NCI-H2171 (cell line): ENCODE results near the gene BICRA.

Experiments
- DNase-seq: peaks from one replicate; lab custom pipeline; 2025; lab: John Stamatoyannopoulos, UW

The BICRA gene

GRCh38 chr19:47750752-47751151, 141.8 kb downstream of the BICRA start:
- DNase-seq = no peak

- DNase-seq = no peak
Measured at GRCh38 chr19:47752440-47753211, 143.7 kb downstream of the BICRA start.
